ENCODE results near the gene EXOC4. TPM values are rescaled to one million over a fixed set of nuclear protein-coding genes. Genes with fewer than 3 reads are reported as not detected.

Gene EXOC4
- total and polyA plus RNA-seq, 2 donors from 2014 or later: 22.8 to 78.7 TPM

DNA sequence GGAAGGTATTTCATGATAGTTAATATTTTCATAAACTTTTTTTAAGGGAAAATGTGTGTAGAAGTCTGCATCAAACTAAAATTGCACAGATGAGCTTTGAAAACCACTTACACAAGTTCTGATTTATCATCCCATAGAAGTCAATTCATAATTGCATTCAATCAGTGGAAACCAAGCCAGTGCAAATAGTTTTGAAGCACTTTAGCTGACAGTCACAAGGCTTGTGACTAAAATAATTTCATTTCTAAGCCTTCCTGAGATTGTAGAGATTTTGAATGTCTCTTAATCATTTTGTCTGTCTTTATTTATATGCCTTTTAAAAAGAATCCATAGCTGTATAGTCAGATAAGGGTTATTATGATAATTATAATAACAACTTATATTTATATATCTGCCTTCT is 41.4 kb downstream of the EXOC4 start:
- H3K36me3 ChIP-seq (ENCODE audit: control insufficient read depth in 2 of 3, insufficient read depth in 3 of 3, low read length in 3 of 3): peaks cover 0 to 13% (median 2%) of the 10 kb centered on the region in 3 donors
- no peak for TF ChIP-seq CTCF (IDR thresholded peaks at IDR 0.05; ENCODE audit: borderline replicate concordance, extremely low read depth, insufficient read depth)
- no peaks in the 10 kb centered on the region for H3K9me3 ChIP-seq (ENCODE audit: control insufficient read depth in 2 of 3, insufficient read depth in 1 of 3, low read length in 3 of 3)
- no peak for FAIRE-seq
- no peak overlapping the region for H3K4me3 ChIP-seq (ENCODE audit: low read length in 3 of 3)
- no peak overlapping the region for H3K27ac ChIP-seq (ENCODE audit: low read depth in 2 of 2, low read length in 2 of 2)
- H3K4me1 ChIP-seq (ENCODE audit: control insufficient read depth in 2 of 3, insufficient read depth in 2 of 3, low read depth in 1 of 3, low read length in 3 of 3): no peaks in the 10 kb centered on the region
- no peak overlapping the region for H3K9ac ChIP-seq (ENCODE audit: low read length in 3 of 3)
- no peak for DNase-seq
- no peaks in the 10 kb centered on the region for H3K27me3 ChIP-seq (ENCODE audit: control insufficient read depth, insufficient read depth, low read length)
- intact Hi-C loops (cut with DNase I): no loop called here

DNA sequence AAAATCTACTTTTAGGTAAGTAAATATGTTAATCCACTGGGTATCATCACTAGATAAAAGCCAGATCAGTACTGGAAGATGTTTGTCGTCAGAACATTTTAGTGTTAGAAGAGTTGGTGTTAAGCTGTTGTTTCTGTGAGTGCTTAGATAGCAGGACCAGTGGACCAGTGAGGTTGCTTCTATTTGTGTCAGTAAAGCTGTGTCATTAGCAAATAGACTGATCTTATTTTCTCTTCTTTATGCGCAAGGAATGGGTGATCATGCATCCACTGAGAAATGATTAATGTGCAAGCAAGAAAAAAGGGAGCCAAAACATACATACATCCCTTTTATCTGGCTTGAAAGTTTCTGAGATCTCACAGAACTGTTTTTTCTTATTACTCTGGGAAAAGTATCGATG is 42.6 kb downstream of the EXOC4 start:
- H3K27me3 ChIP-seq (ENCODE audit: control insufficient read depth, insufficient read depth, low read length): no peaks in the 10 kb centered on the region
- H3K27ac ChIP-seq (ENCODE audit: low read depth in 2 of 2, low read length in 2 of 2): no peak overlapping the region
- H3K4me3 ChIP-seq (ENCODE audit: low read length in 3 of 3): no peak overlapping the region
- DNase-seq (no peak), FAIRE-seq (no peak)
- intact Hi-C loops (cut with DNase I): no loop called here
- TF ChIP-seq CTCF (IDR thresholded peaks at IDR 0.05; ENCODE audit: borderline replicate concordance, extremely low read depth, insufficient read depth): no peak
- H3K9me3 ChIP-seq (ENCODE audit: control insufficient read depth in 2 of 3, insufficient read depth in 1 of 3, low read length in 3 of 3): no peaks in the 10 kb centered on the region
- H3K9ac ChIP-seq (ENCODE audit: low read length in 3 of 3): no peak overlapping the region
- H3K36me3 ChIP-seq (ENCODE audit: control insufficient read depth in 2 of 3, insufficient read depth in 3 of 3, low read length in 3 of 3): peaks cover 0 to 3% (median 2%) of the 10 kb centered on the region in 3 donors
- H3K4me1 ChIP-seq (ENCODE audit: control insufficient read depth in 2 of 3, insufficient read depth in 2 of 3, low read depth in 1 of 3, low read length in 3 of 3): no peaks in the 10 kb centered on the region

GRCh38 chr7:133297093-133297492 is 44.2 kb downstream of the EXOC4 start:
- Histone ChIP-seq H3K36me3 (ENCODE audit: control insufficient read depth in 2 of 3, insufficient read depth in 3 of 3, low read length in 3 of 3) (no peaks in the 10 kb centered on the region), H3K4me3 (ENCODE audit: low read length in 3 of 3) (no peak overlapping the region), H3K4me1 (ENCODE audit: control insufficient read depth in 2 of 3, insufficient read depth in 2 of 3, low read depth in 1 of 3, low read length in 3 of 3) (peaks cover 0 to 3% (median 0%) of the 10 kb centered on the region in 3 donors), H3K27me3 (ENCODE audit: control insufficient read depth, insufficient read depth, low read length) (no peaks in the 10 kb centered on the region), H3K9ac (ENCODE audit: low read length in 3 of 3) (no peak overlapping the region), H3K27ac (ENCODE audit: low read depth in 2 of 2, low read length in 2 of 2) (no peak overlapping the region), H3K9me3 (ENCODE audit: control insufficient read depth in 2 of 3, insufficient read depth in 1 of 3, low read length in 3 of 3) (no peaks in the 10 kb centered on the region)
- intact Hi-C loops (cut with DNase I): no loop called here
- DNase-seq: no peak
- FAIRE-seq: no peak
- no peak for TF ChIP-seq CTCF (IDR thresholded peaks at IDR 0.05; ENCODE audit: borderline replicate concordance, extremely low read depth, insufficient read depth)

- no peak for DNase-seq
- intact Hi-C loops (cut with DNase I): no loop called here
- no peak overlapping the region for H3K9ac ChIP-seq (ENCODE audit: low read length in 3 of 3)
- no peak for FAIRE-seq
- no peak overlapping the region for H3K4me3 ChIP-seq (ENCODE audit: low read length in 3 of 3)
- no peak for TF ChIP-seq CTCF (IDR thresholded peaks at IDR 0.05; ENCODE audit: borderline replicate concordance, extremely low read depth, insufficient read depth)
- H3K27ac ChIP-seq (ENCODE audit: low read depth in 2 of 2, low read length in 2 of 2): no peak overlapping the region
- H3K36me3 ChIP-seq (ENCODE audit: control insufficient read depth in 2 of 3, insufficient read depth in 3 of 3, low read length in 3 of 3): no peaks in the 10 kb centered on the region
- H3K9me3 ChIP-seq (ENCODE audit: control insufficient read depth in 2 of 3, insufficient read depth in 1 of 3, low read length in 3 of 3): no peaks in the 10 kb centered on the region
- no peaks in the 10 kb centered on the region for H3K27me3 ChIP-seq (ENCODE audit: control insufficient read depth, insufficient read depth, low read length)
- peaks cover 0 to 3% (median 0%) of the 10 kb centered on the region in 3 donors for H3K4me1 ChIP-seq (ENCODE audit: control insufficient read depth in 2 of 3, insufficient read depth in 2 of 3, low read depth in 1 of 3, low read length in 3 of 3)
Observed at GRCh38 chr7:133298080-133298479, 45.2 kb downstream of the EXOC4 start.

Data from kidney (tissue), 14 donors.